GM20431 (cell line): ENCODE measurements around the gene ADAMTSL2.

Source experiments
- in situ Hi-C: fragments of 300-500 bp; cut with MseI, MboI; formaldehyde crosslinking; loops from one replicate; pipeline ENCODE4 v1.15.0; 2020; ENCODE audit warnings: low sequenced_read_pairs; ENCODE audit not compliant: unreplicated experiment

The ADAMTSL2 gene

GRCh38 chr9:133569891-133570690 is 35.6 kb downstream of the ADAMTSL2 start:
- in situ Hi-C loops = no loop called here

GRCh38 chr9:133570691-133571080 is 36.2 kb downstream of the ADAMTSL2 start:
- in situ Hi-C loops = no loop called here

DNA sequence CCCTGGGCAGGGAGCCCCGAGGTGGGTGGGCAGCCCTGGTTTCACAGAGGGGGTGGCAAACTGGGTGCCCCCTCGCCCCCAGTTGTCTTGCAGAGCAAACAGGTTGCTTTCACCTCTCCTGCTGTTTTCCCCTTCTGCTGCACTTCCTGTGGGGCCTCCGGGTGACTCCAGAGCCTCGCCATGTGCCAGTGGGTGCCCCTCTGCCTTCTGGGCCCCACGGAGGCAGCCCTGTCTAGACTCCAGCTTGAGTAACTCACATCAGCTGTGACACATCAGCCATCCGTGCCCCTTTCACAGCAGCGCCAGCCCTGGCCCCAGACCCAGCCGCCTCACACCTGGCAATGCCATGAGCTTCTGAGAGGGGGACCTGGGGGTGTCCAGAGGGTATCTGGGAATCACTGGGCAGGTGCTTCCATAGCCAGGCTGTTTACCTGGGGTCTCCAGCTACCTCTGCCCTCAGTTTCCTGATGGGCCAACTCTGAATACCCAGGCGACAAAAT is 36.9 kb downstream of the ADAMTSL2 start:
- in situ Hi-C loops = no loop called here

- in situ Hi-C loops = no loop called here
Measured at GRCh38 chr9:133571896-133572595, 37.5 kb downstream of the ADAMTSL2 start.

DNA sequence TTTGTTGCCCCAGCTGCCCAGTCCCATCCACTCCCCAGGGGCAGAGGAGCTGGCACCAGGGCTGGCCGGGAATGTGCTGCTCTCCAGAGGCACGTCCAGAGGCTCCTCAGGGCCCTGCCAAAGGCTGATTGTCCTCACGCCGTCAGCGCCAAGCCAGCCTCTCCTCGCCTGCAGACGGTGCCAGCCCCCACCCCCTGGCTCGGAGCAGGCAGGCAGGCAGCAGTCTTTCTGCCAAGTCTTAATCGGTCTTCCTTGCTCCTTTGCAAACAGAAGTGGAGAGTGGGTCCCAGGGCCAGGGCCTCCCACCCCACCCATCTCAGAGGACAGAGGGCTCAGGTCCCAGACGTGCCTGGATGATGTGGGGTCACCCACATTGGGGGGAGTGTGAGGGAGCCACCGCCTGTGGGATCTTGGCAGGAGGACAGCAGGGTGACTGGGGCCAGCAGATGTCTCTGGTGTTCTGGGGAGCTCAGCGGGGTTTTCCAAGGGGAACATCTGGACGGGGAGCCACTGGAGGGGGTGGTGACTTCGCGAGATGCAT is 38.4 kb downstream of the ADAMTSL2 start:
- in situ Hi-C loops = no loop called here

DNA sequence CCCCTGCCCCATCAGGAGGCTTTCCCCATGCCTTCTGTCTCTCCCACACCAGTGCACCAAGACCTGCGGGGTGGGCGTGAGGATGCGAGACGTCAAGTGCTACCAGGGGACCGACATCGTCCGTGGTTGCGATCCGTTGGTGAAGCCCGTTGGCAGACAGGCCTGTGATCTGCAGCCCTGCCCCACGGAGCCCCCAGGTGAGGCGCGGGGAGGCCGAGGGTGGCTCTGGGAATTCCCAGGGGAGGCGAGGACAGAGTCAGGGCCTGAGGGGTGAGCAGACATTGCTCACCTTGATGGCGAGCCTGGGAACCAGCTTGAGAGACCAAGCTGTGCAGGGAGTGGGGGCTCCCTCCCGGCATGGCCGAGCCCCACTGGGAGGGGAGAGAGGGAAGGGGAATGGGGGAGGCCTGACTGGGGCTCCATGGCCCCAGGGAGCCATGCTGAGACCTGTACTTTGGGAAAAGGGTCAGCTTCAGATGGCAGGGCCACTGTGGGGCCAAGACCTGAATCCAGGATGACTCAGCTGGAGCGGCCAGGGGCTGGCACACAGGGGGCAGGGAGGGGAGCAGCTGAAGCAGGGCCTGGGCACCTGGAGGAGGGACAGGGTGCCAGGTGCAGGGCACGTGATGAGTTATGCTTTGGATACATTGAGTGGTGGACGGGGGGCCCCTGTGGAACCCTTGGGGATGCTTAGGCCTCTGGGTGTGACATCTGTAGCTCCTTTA is 39.4 kb downstream of the ADAMTSL2 start:
- in situ Hi-C loops = no loop called here

- in situ Hi-C loops = no loop called here
Measured at GRCh38 chr9:133574771-133575170, 40.3 kb downstream of the ADAMTSL2 start.

GRCh38 chr9:133575186-133576030 is 40.9 kb downstream of the ADAMTSL2 start:
- in situ Hi-C loops = no loop called here

DNA sequence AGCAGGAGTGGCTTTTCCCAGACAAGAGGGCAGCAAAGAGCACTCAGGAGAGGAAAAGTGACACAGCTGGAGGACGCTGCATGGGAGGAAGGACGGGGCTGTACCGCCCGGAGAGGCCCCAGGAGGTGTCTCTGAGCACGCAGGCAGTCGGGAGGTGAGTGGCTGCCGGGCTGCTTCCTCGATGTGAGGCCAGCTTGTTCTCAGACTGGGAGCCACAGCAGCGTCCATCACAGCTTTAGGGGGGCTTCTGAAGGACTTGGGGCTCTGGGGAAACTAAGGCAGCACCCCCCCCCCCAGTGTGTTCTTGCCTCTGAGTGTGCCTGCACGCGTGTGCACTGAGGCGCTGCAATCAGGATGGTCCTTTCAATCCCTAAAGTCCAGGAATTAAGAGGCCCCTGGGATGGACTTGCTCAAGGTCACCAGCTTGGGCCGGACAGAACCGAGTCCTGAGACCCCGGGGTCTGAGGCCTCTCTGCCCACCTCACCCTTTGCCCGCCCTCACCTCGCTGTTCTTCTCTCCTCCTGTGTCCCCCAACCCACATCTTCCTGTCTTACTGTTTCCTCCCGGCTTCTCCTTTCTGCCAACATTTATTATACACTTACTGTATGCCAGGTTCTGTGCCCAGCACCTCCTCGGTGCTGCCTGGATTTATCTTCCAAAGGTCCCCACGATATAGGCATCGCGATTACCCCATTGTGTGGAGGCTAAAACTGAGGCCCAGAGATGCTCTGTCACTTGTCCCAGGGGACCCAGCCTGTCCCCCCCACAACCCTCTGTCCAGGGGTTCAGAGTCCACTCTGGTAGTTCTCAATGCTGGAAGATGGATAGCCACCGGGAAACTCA is 41.7 kb downstream of the ADAMTSL2 start:
- in situ Hi-C loops = no loop called here

DNA sequence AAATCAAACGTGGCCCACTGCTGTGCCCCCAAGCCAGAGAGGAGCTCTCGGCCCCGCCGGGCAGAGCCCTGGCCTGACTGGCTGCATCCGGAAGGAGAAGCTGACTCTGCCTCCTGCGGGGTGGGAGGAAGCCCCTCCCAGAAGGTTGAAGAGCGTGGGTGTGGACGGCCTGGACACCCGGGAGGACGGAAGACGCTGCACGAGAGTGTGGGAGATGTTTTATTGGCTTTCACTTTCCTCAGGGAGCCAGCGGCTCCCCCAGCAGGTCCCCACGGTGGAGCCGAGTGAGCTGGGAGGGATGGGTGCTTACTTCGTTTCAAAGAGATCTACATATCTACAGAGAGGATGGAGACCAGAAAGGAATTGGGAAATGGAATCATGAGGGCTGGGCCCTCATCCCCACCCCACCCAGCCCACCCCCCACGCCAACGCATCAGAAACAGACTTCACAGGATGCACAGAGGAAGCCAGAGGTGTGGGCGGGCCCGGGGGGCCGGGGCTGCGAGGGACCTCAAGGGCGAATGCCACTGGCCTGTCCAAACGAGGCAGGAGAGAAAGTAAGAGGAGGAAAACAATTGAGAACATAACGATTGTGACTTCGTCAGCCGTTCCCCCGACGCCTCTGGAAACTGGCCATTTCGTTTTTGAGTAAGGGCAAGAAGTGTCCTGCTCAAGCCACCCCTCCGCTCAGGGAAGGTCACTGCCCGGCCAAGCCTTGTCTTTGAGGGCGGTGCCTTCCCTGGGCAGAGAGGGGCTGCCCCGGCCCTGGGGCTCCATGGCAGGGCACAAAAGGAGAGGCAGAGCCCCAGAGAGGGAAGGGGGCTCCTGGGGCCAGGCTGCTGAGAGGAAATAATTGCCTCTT is 42.6 kb downstream of the ADAMTSL2 start:
- in situ Hi-C loops = no loop called here

GRCh38 chr9:133577737-133578112 is 43.2 kb downstream of the ADAMTSL2 start:
- in situ Hi-C loops = no loop called here

GRCh38 chr9:133578524-133579441 is 44.3 kb downstream of the ADAMTSL2 start:
- in situ Hi-C loops = no loop called here

DNA sequence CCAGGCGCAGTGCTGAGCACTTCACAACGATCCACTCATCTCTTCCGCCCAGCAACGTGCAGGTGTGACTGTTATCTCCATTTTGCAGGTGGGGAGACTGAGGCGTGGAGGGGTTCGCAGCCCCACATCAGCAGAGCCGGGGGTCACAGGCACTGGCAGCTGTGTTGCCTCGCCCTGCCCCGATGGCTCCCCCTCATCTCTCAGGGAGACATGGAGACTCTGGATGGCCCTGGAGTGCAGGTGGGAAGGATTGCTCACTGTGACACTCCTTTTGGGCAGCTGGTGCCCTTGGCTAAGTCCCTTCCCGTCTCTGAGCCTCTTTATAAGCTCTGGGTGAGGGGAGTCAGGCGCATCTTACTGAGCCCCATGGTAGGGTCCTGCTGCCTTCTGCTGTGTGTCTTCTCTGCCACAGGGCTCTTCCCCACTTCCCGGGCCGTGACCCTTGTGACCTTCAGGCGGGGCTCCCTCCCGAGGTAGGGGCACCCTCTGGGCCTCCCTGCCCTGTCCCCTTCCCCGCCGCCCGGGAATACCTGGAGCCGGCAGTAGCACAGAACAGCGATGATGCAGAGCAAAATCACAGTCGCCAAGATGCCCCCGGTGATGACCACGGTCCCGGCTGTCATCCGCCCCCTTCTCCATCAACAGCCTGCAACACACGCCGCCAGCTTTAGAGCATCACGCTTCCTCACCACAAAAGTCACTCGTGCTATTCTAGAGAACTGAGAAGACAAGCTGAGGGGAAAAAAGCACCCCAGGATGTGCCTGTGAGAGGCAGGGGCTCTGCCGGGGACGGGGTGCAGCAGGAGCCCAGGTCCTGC is 45.3 kb downstream of the ADAMTSL2 start:
- in situ Hi-C loops = no loop called here

DNA sequence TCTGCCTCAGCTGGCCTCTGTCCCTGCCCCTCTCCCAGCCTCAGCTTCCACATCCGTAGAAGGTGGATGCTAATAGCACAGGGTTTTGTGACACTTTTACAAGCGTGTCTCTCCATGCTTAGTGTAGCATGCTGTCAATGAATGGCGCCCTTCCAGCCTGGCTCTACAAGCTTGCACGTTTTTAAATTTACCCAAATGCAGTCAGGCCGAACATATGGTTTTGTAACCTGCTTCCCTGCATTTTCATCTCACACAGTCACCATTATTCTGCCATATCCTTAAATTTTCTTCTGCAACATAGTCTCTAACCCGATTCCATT is 45.9 kb downstream of the ADAMTSL2 start:
- in situ Hi-C loops = no loop called here

DNA sequence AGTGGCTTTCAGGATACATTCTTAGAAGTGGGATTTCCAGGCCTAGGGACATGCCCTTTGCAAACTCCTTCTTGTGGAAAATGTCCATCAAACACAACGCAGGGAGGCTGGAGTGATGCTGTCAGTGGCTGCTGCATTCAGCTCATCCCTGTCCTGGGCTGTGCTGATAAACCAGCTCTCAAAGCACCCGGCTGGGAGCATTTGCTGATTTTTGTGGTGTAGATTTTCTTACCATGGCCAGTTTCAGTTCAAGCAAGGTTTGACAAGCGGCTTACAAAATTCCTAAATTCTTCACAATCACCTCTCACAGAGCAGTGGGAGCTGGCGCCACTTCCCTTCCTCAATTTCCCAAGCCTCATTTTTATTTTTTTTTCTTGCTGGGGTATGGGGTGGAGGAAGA is 46.5 kb downstream of the ADAMTSL2 start:
- in situ Hi-C loops = no loop called here
